GM19239 (cell line): ENCODE data around the gene CEP85L.

Source experiments
- DNase-seq: peaks from one replicate; pipeline ENCODE4 v3.0.0; 2011; ENCODE audit warnings: low spot score; ENCODE audit not compliant: insufficient read length
- FAIRE-seq: peaks from 2 replicates; lab custom pipeline; 2011; peaks lifted over from hg19 to GRCh38; lab: Jason Lieb, UNC

The CEP85L gene

GRCh38 chr6:118551063-118552053 is 100.0 kb downstream of the CEP85L start:
- DNase-seq (peak; percentile 9), FAIRE-seq (peak; percentile 83)

DNA sequence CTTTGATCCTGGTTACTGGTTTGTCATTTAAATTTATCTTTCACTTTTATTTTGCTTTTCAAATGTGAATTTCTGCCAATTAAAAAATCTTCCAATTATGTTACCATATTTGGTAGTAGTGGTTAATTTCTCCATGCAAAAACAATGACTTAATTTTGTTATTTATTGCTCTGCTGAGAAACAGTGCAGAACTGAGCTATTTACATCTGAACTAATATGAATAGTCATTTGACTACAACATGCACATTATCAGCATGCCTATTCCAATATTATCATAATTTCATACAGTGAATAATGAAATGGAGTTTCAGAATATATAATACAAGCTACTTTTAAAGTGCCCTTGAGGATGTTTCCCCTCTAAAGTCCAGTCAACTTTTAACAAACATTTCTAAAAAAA is 102.8 kb downstream of the CEP85L start:
- DNase-seq (no peak), FAIRE-seq (peak; percentile 37)

DNA sequence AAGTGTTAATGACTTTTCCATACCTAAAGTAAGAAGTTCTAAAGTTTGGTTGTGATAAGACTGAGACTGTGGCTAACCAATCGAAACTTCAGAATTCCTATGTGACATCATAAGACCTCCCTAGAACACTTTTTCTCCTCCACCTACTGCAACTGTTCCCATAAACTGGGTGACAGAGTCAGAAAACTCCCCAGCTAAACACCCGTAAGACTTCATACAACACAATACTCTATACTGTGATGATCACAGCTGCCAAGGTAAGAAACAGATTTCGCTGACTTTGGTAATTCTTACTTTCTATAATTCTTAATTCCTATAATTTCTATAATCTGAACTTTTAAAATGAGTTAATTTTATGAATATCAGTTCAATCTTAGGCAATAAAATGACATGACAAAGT is 103.3 kb downstream of the CEP85L start, which contains the start of gene PLN:
Gene PLN, plus strand, starts transcription at position 161 of the 400 bp plus-strand sequence. CDS start 10,626 bp downstream, outside the sequence.
- peak; percentile 53 for FAIRE-seq
- no peak for DNase-seq

GRCh38 chr6:118546880-118547218 is 104.5 kb downstream of the CEP85L start:
- DNase-seq (no peak), FAIRE-seq (no peak)

- DNase-seq (no peak), FAIRE-seq (no peak)
Measured at GRCh38 chr6:118546164-118546879, 105.1 kb downstream of the CEP85L start.

- DNase-seq = no peak
- no peak for FAIRE-seq
Measured at GRCh38 chr6:118544105-118544504, 107.3 kb downstream of the CEP85L start.

DNA sequence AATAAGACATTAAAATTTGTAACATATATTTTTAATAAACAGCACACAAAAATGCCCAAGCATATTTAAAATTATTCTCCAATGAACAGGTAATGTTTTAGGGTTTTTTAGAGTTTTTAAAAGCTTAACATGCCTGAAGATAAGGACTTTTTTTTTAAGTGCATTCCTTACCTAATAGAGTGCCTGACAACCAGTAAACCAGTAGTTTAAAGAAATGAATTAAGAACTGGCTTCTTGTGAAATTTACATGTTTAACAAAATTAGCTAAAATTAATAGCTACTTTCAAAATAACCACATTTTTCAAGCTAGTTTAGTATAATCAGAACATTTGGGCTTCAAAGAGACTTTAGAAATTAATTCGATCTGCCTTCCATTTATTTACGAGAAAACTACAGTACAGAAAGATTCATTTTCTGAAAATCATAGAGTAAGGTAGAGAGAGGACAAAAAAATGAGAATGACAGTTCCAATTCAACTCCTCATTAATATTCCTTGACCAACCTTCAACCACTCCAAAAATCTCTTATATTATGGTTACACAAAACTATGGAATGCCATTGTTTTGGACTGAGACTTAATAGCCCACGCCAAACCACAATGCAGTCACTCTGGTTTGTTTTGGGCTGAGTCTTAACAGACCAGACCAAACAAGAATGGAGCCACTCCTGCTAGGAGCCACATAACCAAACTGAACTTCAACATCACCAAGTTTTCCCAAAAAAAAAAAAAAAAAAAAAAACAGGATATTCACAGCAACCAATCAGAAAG is 109.0 kb downstream of the CEP85L start:
- FAIRE-seq = no peak
- DNase-seq = no peak

DNA sequence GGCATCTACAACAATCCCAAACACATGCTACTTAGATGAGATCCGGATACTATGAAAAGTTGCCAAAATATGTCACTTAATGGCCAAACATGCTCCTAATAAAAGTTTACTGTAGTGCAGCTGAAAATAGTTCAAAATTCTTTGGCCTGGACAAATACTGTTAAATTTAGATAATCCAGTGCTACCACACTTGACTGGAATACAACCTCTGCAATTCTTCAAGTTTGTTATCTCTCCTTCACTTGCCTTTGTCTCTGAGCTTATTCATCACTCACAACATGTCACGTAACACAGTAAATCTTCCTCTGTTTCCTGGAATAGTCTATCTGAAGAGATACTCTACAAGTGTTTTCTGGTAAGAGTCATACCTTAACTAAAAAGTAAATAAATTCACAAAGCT is 113.8 kb downstream of the CEP85L start:
- DNase-seq = no peak
- no peak for FAIRE-seq

GRCh38 chr6:118536478-118536877 is 114.9 kb downstream of the CEP85L start:
- DNase-seq (no peak), FAIRE-seq (no peak)

DNA sequence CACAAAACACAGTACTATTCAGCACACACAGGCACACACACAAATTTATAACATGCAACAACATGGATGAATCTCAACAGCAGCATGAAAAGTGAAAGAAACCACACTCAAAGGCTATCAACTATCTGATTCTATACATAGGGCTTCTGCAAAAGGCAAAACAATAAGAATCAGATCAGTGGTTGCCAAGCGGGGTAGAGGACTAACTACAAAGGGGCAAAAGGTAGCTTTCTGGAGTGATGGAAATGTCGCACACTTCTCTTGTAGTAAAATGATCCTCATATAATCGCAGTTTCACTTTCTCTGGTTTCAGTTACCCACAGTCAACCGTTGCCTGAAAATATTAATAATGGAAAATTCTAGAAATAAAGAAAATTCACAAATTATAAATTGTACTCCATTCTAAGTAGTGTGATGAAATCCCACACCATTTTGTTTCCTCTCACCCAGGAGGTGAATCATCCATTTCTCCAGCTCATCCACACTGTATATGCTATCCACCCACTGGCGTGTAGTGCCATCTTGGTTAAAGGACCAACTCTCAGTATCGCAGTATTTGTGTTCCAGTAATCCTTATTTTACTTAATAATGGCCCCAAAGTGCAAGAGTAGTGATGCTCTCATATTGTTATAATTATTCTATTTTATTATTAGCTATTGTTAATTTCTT is 116.1 kb downstream of the CEP85L start:
- no peak for DNase-seq
- peak; percentile 51 for FAIRE-seq

DNA sequence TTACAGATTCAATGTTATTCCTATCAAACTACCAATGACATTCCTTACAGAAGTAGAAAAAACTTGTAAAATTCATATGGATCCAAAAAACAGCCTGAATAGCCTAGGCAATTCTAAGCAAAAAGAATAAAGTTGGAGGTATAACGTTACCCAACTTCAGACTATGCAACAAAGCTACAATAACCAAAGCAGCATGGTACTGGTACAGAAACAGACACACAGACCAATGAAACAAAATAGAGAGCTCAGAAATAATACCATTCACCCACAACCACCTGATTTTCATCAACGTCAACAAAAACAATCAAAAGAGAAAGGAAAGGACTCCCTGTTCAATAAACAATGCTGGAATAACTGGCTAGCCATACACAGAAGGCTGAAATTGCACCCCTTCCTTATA is 120.4 kb downstream of the CEP85L start:
- no peak for DNase-seq
- FAIRE-seq = no peak

DNA sequence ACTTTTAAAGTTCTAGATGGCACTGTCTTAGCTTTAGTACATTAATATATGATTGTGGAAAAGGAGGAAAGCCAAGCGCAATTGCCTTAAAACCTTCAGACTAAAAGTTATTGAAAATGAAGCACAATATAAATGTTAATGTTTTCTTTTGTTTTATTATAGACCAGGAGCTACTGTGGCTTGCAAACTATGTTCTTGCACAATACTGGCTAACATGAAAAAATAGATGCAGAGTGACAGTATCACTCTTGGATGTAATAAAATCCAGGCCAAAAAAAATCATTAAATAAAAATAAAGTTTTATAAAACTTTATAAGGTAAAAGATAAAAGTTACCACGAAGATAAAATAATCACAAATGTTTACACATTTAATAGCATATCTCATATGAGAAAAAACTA is 121.6 kb downstream of the CEP85L start:
- no peak for FAIRE-seq

DNA sequence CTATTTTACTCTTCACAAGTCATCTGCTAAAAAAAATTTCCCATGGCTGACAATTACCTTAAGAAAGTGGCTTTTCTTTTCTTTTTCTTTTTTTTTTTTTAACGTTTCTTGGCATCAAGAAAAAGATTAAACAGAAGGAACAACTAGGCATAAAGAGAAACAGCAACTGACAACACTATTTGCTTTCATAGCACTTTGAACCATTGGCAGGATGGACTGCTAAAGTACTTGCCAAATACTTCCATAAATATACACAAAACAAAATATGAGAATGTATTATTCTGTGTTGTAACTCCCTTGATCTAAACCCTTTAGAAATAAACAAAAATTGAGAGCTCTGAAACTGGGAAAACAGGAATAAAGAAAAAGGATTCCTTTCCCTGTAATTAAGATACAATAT is 123.3 kb downstream of the CEP85L start:
- no peak for FAIRE-seq

More for the DNA sequence above, 121.6 kb downstream of the CEP85L start:
- no peak for DNase-seq

GRCh38 chr6:118525913-118526780 is 125.2 kb downstream of the CEP85L start:
- DNase-seq (no peak), FAIRE-seq (no peak)

More for the DNA sequence above, 123.3 kb downstream of the CEP85L start:
- no peak for DNase-seq

DNA sequence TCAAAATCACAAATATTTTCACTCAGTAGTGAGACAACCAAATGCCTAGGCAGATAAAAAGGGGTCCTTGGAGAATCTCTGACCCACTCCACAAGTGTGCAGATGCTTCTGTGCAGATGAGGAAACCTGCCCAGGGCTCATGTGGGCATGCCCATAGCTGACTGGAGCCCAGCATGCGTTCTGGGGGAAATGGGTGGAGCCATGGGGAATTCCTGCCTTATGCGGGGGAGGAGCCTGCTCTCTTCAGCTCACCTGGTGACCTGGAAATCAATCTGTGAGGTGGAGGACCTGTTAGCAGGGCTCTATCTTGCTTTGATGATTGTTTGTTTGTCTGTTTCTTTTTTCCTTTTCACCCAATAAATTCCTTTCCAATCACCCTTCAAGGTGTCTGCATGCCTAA is 126.7 kb downstream of the CEP85L start:
- FAIRE-seq (no peak), DNase-seq (no peak)

DNA sequence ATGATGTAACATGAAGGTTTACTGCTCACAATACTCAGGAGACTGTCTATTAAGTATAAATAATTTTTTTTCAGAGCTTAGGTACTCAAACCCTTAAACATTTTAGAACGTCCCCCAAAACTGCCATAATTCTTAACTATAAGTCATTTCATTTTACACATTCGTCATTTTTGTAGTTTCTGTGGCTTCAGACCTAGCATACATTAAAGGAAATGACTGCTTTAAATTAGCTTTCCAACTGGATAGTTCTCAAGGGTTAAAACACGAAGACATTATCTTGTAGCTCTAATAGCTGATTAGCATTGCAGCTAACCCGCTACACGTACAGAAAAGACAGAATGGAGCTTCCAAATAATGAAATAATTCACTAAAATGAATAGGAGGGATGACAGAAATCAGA is 128.2 kb downstream of the CEP85L start:
- FAIRE-seq (no peak), DNase-seq (no peak)

- DNase-seq (no peak), FAIRE-seq (no peak)
Measured at GRCh38 chr6:118522422-118522821, 129.0 kb downstream of the CEP85L start.

- FAIRE-seq (no peak), DNase-seq (no peak)
Measured at GRCh38 chr6:118514689-118515088, 136.7 kb downstream of the CEP85L start.
